Inferior parietal cortex (tissue), 1 donor: ENCODE results near the gene PLEKHF1.
"Not testable (repeated sequence)": the region's sequence is repeated elsewhere in the genome, so short reads cannot be mapped to it uniquely, and the experiment has no call there.

Experiments used
- DNase-seq: peaks from one replicate; pipeline ENCODE4 v3.0.0-alpha.2; 2016; ENCODE audit errors: extremely low spot score

PLEKHF1 gene

GRCh38 chr19:29700498-29700897, 35.2 kb downstream of the PLEKHF1 start:
- DNase-seq = no peak

GRCh38 chr19:29702161-29702962, 37.1 kb downstream of the PLEKHF1 start:
- no peak for DNase-seq

GRCh38 chr19:29702963-29703320, 37.7 kb downstream of the PLEKHF1 start:
- DNase-seq = no peak

DNA sequence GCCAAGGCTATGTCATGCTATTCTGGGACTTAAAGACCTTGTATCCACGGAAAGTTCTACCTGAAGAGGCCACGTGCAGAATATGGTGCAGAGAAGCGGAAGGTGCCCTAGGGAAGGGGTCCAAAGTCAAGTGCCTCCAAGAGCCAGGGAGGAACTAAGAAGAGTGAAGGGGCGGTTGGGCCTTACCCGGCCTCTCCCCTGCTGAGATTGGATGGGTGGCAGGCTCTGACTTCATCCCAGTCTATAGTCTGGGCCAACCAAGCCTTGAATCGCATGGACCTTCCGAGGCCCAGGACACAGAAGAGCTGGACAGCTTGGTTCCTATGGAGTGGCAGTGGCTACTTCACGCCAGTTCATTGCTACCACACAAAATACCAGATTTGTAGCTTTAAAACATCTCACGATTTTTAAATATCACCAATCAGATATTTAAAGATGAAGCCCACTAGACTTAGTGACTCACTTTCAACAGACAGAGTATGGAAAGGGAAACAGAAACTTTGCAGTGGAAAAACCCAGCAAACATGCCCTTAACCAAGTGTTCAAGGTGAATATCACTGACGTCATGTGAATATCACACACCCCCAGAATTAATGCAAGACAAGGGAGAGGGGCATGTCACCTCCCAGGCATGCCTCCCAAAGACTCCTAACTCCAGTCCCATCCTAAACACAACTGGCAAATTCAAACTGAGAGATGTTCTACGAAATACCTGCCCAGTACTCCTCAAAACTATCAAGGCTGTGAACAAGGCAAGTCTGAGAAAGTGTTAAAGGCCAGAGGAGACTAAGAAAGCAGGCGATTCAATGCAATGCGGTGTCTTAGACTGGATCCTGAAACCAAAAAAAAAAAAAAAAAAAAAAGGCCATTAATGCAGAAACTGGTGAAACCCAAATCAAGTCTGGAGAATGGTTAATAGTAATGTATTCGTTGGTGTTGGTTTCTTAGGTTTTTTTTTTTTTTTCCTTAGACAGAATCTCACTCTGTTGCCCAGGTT, 39.6 kb downstream of the PLEKHF1 start:
- no peak for DNase-seq

DNA sequence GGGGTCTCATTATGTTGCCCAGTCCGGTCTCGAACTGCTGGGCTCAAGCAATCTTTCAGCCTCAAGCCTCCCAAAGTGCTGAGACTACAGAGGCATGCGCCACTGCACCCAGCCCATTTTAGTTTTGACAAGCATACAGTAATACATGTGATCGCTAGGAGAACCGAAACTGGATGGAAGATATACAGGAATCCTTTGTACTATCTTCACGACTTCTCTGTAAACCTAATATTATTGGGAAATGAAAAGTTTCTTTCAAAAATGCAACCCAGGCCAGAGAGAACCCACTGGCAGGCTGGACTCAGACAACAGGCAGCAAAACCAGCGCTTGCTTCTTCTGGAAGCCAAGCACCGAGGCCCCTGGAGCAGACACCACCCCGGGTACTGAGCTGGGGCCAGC, 40.4 kb downstream of the PLEKHF1 start:
- no peak for DNase-seq

- DNase-seq = no peak
These were observed 41.4 kb downstream of the PLEKHF1 start for GRCh38 chr19:29706635-29707034.

DNA sequence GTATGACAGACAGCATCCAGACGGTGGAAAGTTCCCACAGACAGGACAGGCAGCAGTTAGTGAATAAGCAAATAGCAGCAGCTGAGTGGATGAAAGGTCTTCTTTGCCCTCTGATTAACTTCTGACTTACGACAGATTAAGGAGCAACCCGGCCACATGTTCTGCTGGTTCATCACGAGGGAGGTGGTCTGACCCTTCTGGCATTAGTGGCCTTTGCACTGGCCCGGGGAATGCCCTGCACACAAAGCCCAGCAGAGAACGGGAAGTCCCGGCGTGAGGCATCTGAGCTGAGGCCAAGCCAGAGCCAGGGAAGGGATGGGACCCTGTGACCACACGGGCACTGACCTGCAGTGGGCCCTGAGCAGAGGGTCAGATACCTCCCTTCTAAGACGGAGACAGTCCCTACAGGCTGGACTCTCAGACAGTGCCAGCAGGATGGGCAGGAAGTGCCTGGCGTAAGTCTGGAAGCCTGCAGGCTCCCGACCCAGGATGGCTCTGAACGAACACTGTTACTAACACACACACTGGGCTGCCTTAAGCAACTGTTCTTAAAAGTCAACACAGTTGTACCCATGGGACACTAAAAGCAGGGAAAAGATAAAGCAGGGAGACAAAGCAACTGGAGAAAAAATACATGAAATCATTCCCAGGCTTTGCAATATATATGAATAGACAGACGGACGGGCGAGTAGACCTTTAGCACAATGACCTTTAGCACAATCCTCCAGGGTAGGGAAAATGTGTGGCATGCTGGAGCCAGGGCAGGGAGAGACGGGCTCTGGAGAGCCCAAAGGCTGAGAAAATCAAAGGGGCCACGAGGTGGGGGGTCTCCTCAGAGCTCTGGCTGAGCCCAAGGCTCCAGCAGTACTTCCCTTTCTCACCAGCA, 43.5 kb downstream of the PLEKHF1 start:
- no peak for DNase-seq

DNA sequence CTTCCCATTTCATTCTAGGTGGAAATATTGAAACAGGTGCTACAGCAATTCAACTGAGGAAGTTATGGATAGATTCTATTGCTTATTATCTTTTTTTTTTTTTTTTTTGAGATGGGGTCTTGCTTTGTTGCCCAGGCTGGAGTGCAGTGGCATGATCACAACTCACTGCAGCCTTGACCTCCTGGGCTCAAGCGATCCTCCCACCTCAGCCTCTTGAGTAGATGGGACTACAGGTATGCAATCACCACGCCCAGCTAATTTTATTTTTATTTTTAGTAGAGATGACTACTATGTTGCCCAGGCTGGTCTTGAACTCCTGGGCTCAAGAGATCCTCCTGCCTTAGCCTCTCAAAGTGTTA, 44.2 kb downstream of the PLEKHF1 start:
- DNase-seq = not testable (repeated sequence)

GRCh38 chr19:29711584-29712132, 46.4 kb downstream of the PLEKHF1 start:
- no peak for DNase-seq

DNA sequence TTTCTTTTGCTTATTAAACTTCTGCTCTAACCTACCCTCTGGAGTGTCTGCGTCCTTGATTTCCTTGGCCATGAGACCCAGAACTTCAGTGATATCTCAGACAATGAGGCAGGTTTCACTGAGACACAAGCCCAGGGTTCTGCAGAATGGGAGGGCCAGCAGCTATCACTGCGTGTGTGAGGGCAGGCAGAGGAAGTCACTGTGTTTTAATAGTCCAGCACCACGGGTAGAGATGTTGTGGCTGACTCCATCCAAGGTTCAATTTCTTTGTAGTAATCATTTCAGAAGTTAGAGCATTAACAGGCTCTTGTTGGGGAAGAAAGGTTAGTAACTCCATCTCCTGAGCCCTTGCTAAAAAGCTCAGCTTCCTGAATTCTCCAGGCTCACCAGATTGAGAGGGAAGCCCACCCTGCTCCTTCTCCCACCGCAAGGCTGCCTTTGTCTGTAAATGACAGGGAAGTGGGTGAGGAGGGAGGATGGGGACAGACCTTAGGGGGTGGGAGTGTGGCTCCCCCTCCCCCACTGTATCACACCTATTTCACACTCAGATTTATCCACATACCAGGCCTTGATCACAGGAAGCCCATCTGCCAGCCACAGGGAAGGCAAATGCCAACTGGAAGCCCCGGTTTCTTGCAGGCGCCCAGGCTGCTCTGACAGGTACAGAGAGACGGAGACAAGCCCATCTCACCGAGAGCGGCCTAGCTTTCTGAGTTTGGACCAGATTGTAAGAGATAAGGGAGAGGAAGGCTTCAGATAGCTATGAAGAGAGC, 47.7 kb downstream of the PLEKHF1 start:
- no peak for DNase-seq

DNA sequence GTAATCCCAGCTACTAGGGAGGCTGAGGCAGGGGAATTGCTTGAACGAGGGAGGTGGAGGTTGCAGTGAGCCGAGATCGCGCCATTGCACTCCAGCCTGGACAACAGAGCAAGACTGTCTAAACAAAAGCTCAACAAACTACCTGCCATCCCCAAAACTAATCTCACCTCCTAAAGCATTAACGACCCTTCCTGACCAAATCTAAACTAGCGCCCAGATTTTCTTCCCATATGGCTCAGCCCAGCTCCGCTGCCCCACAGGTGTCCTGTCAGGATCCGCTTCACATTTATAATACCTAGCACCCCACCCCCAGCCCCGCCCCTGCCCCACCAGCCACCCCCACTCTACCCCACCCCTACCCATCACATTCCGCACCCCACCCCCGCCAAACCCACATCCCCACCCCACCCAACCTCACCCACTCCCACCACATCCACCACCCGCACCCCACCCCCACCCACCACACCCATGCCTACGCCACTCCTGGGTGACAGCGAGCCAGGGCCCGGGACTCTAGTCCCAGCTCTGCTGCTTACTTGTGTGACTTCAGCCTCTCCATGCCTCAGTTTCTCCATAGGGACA, 49.2 kb downstream of the PLEKHF1 start:
- no peak for DNase-seq

- peak; percentile 52 for DNase-seq
These were observed 49.9 kb downstream of the PLEKHF1 start, which contains the start of gene C19orf12 for GRCh38 chr19:29714953-29715700. Gene C19orf12, minus strand, starts transcription at chr19:29715261. Its CDS starts 6,848 bp downstream, at chr19:29708413.

GRCh38 chr19:29715701-29716581, 50.7 kb downstream of the PLEKHF1 start:
- no peak for DNase-seq

GRCh38 chr19:29717051-29717450, 51.8 kb downstream of the PLEKHF1 start:
- DNase-seq = no peak

GRCh38 chr19:29724102-29724641, 58.9 kb downstream of the PLEKHF1 start:
- DNase-seq = peak; percentile 24

- DNase-seq = no peak
These were observed 59.5 kb downstream of the PLEKHF1 start for GRCh38 chr19:29724746-29725145.
